AG04450 (cell line): ENCODE results near the gene ARHGAP24. TPM values are rescaled to one million over a fixed set of nuclear protein-coding genes. Genes with fewer than 3 reads are reported as not detected.
"Not testable (repeated sequence)": the region's sequence is repeated elsewhere in the genome, so short reads cannot be mapped to it uniquely, and the experiment has no call there.

Source experiments
- CTCF ChIA-PET: fragments of 300-600, 350-600 bp; formaldehyde crosslinking; extraction: SDS; loops from one replicate; lab custom pipeline; 2022; ENCODE audit warnings: antibody characterized with exemption, inconsistent platforms; lab: Charles Lee
- POLR2A ChIA-PET: fragments of 350-600 bp; formaldehyde crosslinking; extraction: SDS; loops from one replicate; lab custom pipeline; 2021; ENCODE audit warnings: antibody characterized with exemption, inconsistent platforms; lab: Yijun Ruan, JAX
- DNase-seq: peaks from one replicate; pipeline ENCODE4 v3.0.0-alpha.2; 2011; ENCODE audit warnings: low read depth, low spot score
- H3K27ac ChIP-seq: one replicate; pipeline ENCODE4 v1.5.1; 2012; ENCODE audit warnings: low read depth, low read length, control low read depth
- H3K27me3 ChIP-seq: one replicate; pipeline ENCODE4 v1.6.0; 2012; ENCODE audit warnings: low read length; ENCODE audit not compliant: control insufficient read depth, insufficient read depth
- H3K4me3 ChIP-seq: 2 replicates; pipeline ENCODE4 v1.5.1; 2011; ENCODE audit warnings: mild to moderate bottlenecking, low read depth, low read length, control low read depth
- H3K9me3 ChIP-seq: 2 replicates; pipeline ENCODE4 v1.5.1; 2012; ENCODE audit warnings: low read length; ENCODE audit not compliant: control insufficient read depth, insufficient read depth
- polyA plus RNA-seq: library from polyadenylated mRNA; depleted of rRNA; stranded (reverse); fragments of >200 nt; gene quantifications from 2 replicates; pipeline ENCODE4 v1.2.3, GENCODE V29; 2011
- TF ChIP-seq, protein P1 (sequence below): IDR thresholded peaks from 2 replicates; pipeline ENCODE4 v1.5.1; 2011; ENCODE audit warnings: low read depth, low read length, control low read depth, inconsistent platforms

The ARHGAP24 gene
- polyA plus RNA-seq, 1 experiment: 16.8 TPM

DNA sequence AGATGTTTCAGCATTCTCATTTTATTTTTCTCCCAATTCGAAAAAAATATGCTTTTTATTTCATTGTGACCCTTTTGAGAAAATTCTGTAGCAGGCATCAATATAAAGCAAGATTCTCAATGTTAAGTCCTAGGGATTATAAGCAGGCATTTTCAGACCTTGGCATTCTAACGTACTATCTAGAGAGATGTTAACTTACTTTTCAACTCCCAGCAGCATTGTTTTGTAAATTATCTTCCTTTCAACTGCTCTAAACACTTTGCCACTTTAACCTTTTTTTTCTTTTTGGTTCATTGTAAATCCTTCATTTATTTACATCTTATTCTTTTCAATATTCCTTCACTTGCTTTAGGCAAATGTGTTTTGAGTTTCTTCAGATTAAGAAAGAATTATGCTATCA, 333.2 kb downstream of the ARHGAP24 start:
- ChIA-PET CTCF (interaction anchor here (0.8 to 1.0 kb wide), 2 partner anchors 11 to 60 kb away, joined by 3 read pairs; no protein-coding TSS in a partner anchor), POLR2A (no interaction called here)
- no peak overlapping the region for H3K4me3 ChIP-seq
- TF ChIP-seq, protein P1, sequence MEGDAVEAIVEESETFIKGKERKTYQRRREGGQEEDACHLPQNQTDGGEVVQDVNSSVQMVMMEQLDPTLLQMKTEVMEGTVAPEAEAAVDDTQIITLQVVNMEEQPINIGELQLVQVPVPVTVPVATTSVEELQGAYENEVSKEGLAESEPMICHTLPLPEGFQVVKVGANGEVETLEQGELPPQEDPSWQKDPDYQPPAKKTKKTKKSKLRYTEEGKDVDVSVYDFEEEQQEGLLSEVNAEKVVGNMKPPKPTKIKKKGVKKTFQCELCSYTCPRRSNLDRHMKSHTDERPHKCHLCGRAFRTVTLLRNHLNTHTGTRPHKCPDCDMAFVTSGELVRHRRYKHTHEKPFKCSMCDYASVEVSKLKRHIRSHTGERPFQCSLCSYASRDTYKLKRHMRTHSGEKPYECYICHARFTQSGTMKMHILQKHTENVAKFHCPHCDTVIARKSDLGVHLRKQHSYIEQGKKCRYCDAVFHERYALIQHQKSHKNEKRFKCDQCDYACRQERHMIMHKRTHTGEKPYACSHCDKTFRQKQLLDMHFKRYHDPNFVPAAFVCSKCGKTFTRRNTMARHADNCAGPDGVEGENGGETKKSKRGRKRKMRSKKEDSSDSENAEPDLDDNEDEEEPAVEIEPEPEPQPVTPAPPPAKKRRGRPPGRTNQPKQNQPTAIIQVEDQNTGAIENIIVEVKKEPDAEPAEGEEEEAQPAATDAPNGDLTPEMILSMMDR: no peak
- H3K27ac ChIP-seq: no peak overlapping the region
- H3K9me3 ChIP-seq: no peaks in the 10 kb centered on the region
- DNase-seq: no peak
- H3K27me3 ChIP-seq: no peaks in the 10 kb centered on the region

DNA sequence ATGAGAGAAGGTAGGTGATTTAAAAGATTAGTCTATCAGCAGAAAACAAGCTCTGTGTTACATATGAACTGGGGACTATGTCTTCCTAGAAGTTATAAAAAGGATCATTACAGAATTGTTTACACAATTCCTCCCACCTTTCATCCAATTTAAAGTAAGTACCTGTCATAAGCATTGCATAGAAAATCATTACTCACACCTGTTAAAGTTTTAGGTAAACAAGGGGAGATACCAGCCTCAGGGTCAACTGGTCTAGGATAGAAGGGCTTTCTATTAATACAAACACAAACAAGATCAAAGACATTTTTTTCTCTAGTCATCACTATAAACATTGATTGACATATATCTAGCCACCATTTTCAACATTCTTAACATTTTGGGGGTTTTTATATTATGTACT, 333.9 kb downstream of the ARHGAP24 start:
- H3K27me3 ChIP-seq: no peaks in the 10 kb centered on the region
- H3K4me3 ChIP-seq: no peak overlapping the region
- CTCF ChIA-PET: interaction anchor here (0.8 to 1.0 kb wide), 2 partner anchors 12 to 61 kb away, joined by 3 read pairs; no protein-coding TSS in a partner anchor
- POLR2A ChIA-PET: no interaction called here
- H3K9me3 ChIP-seq: no peaks in the 10 kb centered on the region
- DNase-seq: no peak
- TF ChIP-seq, protein P1: no peak
- no peak overlapping the region for H3K27ac ChIP-seq

DNA sequence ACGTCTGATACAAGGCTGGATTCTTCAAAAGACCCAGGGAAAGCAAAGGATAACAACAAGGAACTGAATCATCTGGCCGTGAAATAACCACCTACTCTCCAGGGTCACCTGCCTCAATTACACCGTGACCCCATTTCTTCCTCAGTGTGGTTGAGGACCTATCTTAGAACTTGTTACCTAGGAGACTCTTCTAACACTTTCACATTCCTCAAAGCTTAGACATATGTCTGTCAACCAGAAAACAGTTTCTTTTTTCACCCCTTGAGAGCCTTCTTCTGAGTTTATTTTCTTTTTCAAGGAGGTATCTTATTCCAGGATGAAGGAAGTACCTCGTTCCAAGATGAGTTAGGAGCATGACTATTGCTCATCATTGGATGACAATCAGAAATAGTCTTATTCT, 337.8 kb downstream of the ARHGAP24 start:
- TF ChIP-seq, protein P1: no peak
- Histone ChIP-seq H3K27me3 (no peaks in the 10 kb centered on the region), H3K4me3 (no peak overlapping the region), H3K27ac (no peak overlapping the region), H3K9me3 (peaks cover 3% of the 10 kb centered on the region; the same call in 1 of the 2 replicates)
- DNase-seq: no peak
- CTCF ChIA-PET: interaction anchor here (1.1 to 5.3 kb wide), 3 partner anchors 16 to 224 kb away, joined by 3 to 30 read pairs (median 7); no protein-coding TSS in a partner anchor
- POLR2A ChIA-PET: interaction anchor here (0.8 kb wide), 1 partner anchor 182 kb away, joined by 3 read pairs; no protein-coding TSS in a partner anchor

DNA sequence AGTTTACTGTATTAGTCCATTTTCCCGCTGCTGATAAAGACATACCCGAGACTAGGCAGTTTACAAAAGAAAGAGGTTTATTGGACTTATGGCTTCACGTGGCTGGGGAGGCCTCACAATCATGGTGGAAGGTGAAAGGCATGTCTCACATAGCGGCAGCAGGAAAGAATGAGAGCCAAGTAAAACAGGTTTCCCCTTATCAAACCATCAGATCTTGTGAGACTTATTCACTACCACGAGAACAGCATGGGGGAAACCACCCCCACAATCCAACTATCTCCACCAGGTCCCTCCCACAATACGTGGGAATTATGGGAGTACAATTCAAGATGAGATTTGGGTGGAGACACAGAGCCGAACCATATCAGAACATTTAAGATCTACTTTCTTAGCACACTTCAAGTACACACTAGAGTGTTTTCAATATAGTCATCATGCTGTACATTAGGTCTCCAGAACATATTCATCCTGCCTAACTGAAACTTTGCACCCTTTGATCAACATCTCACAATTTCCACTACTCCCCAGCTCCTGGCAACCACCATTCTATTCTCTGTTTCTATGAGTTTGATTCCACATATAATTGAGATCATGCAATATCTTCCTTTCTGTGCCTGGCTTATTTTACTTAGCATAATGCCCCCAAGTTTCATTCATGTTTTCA, 341.0 kb downstream of the ARHGAP24 start:
- TF ChIP-seq, protein P1: no peak
- ChIA-PET CTCF (no interaction called here), POLR2A (no interaction called here)
- no peak for DNase-seq
- no peak overlapping the region for H3K27ac ChIP-seq
- H3K9me3 ChIP-seq: peaks cover 3% of the 10 kb centered on the region; the same call in 1 of the 2 replicates
- H3K27me3 ChIP-seq: no peaks in the 10 kb centered on the region
- H3K4me3 ChIP-seq: no peak overlapping the region

DNA sequence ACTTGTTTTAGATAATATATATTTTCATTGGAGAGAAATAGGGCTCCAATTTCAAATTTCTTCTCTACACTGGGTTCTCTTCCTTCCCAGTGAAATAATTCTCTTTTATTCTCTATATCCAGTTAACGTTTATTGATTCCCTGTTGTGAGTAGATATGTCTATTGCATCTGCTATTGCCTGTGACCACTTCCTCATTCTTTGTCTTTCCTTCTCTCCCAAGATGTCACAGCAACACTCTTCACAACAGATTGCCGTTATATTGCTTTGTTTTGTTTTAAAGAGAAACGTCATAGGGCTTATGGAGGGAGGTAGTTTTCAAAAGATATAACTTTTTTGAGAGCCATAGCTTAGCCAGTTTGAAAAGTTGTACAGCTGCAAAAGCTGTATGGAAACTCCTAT, 343.8 kb downstream of the ARHGAP24 start:
- no peaks in the 10 kb centered on the region for H3K27me3 ChIP-seq
- CTCF ChIA-PET: interaction anchor here (2.0 kb wide), 1 partner anchor 22 kb away, joined by 6 read pairs; no protein-coding TSS in a partner anchor
- POLR2A ChIA-PET: no interaction called here
- no peak overlapping the region for H3K27ac ChIP-seq
- TF ChIP-seq, protein P1: no peak
- H3K4me3 ChIP-seq: no peak overlapping the region
- no peak for DNase-seq
- peaks cover 3% of the 10 kb centered on the region; the same call in 1 of the 2 replicates for H3K9me3 ChIP-seq

DNA sequence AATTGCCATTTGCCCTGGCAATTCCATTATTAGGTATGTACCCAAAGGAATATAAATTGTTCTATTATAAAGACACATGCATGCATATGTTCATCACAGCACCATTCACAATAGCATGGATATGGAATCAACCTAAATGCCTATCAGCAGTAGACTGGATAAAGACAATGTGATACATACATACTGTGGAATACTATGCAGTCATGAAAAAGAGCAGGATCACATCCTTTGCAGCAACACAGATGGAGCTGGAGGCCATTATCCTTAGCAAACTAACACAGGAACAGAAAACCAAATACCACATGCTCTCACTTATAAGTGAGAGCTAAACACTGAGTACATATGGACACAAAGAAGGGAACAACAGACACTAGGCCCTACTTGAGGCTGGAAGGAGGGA, 345.2 kb downstream of the ARHGAP24 start:
- DNase-seq, H3K27me3 ChIP-seq, H3K27ac ChIP-seq, H3K4me3 ChIP-seq, POLR2A ChIA-PET, H3K9me3 ChIP-seq: not testable (repeated sequence)
- CTCF ChIA-PET: interaction anchor here (2.0 kb wide), 1 partner anchor 23 kb away, joined by 6 read pairs; no protein-coding TSS in a partner anchor
